IPS-11a (cell line): ENCODE data around the gene SPATA17.
"Not testable (repeated sequence)": the region's sequence is repeated elsewhere in the genome, so short reads cannot be mapped to it uniquely, and the experiment has no call there.

Source experiments
- H3K4me3 ChIP-seq: one replicate; pipeline ENCODE4 v1.5.1; 2013; ENCODE audit warnings: low read depth, low read length, control low read depth

The SPATA17 gene

GRCh38 chr1:217673387-217673786 is 42.2 kb downstream of the SPATA17 start:
- H3K4me3 ChIP-seq, result no peak overlapping the region

- no peak overlapping the region for H3K4me3 ChIP-seq
Measured at GRCh38 chr1:217674028-217674729, 43.0 kb downstream of the SPATA17 start.

DNA sequence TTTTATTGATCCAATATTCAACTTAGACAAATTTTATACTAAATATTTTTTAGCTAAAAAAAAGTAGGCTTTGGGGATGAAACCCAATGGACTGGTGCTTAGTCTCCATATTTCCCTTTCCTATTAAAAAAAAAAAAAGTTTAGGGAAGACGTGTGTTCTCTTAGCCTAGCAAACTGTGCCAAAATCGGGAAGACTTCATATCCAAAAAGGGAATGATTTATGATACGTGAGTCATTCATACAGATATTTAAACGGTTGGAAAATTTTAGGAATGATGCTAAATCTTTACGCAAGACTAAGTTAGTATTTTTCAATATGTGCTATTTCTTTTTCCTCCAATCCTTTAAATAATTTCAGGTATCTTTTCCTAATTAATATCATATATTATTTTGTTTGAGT is 50.7 kb downstream of the SPATA17 start:
- H3K4me3 ChIP-seq, result no peak overlapping the region

DNA sequence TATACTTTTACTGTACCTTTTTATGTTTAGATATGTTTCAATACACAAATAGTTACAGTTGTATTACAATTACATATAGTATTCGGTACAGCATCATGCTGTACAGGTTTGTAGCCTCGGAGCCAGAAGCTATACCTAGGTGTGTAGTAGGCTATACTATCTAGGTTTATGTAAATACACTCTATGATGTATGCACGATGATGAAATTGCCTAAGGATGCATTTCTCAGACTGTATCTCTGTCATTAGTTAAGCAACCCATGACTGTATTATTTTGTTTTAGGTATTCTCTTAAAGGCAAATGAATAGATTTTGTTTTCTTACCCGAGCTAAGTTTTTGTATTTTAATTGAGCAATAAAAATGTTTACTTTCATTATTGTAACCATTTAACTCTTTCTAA is 56.4 kb downstream of the SPATA17 start:
- no peak overlapping the region for H3K4me3 ChIP-seq

- H3K4me3 ChIP-seq, result not testable (repeated sequence)
Measured at GRCh38 chr1:217696140-217696539, 65.0 kb downstream of the SPATA17 start.

DNA sequence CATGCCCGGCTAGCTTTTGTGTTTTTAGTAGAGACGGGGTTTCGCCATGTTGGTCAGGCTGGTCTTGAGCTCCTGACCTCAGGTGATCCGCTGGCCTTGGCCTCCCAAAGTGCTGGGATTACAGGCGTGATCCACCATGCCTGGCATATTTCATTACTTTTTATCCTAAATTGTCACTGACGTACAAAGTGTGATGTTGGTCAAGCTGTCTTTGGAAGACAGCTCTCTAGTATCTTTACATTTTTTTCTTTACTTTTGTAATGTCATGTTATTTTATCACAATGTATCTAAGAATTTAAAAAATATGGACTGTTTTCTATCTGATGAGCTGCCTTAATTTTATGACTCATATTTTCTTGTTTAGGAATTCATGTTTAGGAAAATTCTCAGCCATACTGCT is 72.2 kb downstream of the SPATA17 start:
- no peak overlapping the region for H3K4me3 ChIP-seq

DNA sequence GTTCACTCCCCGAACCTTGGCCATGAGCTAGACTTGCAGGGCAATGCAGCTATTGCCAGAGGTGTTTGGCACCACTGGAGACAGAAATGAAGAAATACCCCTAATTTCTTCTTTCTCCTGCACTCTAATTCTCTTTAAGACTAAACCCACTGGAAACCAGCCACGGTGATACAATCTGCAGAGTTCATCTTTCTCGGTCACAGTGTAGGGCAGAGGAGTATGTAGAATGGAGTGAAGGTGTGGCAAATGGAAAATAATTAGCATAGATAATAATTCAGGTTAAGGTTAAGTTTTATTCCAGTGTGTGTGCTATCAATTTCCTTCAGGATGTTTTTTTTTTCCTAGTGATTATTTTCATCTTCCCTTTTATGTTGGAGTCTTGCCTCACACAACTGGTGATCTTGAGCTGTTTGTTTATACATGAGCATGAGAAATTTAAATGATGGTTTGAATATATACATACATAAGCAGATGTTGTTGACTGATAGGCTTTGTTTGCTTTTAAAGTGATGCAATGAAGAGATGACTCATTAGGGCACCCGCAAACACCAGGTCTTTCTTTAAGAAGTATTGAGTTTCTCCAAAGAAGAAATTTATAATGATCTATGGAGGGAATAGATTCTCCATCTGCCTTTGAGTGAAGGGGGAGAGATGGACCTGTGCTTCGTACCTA is 81.9 kb downstream of the SPATA17 start:
- H3K4me3 ChIP-seq, result no peak overlapping the region

GRCh38 chr1:217715681-217716080 is 84.5 kb downstream of the SPATA17 start:
- H3K4me3 ChIP-seq, result no peak overlapping the region

DNA sequence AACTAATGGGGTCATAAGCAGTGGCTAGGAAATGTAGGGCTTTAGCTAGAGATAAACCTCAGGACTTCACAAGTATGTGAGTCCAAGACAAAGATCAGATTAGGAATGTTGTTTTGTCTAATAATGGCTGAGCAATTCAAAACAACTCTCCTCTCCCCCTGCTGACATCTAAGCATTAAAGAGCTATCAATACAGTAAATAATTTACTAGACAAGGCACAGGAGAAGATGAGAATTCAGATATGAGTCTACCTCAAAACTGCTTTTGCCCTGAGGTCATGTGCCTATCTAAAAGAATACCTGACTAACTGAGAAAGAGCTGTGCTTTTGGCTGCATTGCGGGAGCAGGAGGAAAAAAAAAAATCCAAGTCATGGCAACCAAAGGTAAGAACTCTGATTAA is 86.8 kb downstream of the SPATA17 start:
- H3K4me3 ChIP-seq, result no peak overlapping the region

- no peak overlapping the region for H3K4me3 ChIP-seq
Measured at GRCh38 chr1:217718873-217719272, 87.7 kb downstream of the SPATA17 start.

DNA sequence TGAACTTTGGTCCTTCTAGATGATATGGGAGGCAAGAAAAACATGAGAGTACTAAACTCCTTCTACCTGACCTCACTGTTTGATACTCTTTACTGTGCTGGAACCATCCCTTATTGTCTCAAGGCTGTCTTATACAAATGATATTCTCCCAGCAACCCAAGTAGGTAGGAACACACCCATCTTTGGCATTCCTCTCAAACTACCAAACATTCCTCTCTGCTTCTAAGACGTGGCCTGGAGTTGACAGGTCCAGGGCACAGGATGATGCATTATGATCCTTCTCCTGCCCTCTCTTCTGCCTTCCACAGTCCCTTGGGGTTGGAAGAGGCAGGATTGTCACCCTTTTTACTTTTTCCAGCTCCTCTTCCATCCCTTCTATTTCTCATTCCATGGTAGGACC is 90.5 kb downstream of the SPATA17 start:
- H3K4me3 ChIP-seq, result no peak overlapping the region

DNA sequence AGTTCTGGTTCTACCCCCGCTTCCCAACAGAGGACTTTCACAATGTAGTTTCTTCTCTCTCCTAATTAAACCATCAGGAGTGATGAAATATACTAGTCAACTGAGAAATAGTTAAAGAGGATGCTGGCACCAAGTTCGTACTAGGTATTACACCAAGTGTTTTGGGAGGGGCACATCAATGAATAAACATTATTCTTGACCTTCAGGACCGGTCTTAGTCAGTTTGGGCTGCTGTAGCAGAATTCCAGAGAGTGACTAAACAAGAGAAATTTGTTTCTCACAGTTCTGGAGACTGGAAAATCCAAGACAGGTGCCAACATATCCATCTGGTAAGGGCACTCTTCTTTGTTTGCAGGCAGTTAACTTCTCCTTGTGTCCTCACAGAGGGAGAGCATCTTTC is 103.8 kb downstream of the SPATA17 start:
- H3K4me3 ChIP-seq, result no peak overlapping the region

DNA sequence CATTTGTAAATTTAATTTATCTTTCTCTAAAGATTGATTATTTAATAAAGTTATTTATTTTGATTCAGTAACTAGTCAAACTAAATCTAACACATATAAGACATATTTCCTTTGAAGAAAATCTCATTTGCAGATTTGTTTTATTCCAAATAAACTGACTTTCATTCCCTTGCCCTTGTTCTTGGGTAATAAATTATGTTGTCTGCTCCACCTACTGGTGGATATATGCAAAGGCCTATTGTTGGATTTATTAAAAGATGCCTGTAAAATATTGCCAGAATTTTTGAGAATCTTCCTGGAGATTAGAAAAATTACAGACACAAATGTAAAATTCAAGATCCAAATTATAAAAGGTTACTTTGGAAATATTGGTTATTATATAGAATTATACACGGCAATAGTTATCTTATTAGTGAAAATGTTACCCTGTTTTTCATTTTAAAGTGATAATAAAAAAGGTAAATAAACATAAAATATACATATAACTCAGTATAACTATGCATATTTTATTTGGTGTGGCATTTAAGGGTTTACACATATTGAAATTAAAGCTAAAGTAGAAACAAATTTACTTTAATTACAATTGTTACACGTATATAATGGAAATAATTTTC is 116.1 kb downstream of the SPATA17 start:
- H3K4me3 ChIP-seq, result no peak overlapping the region

DNA sequence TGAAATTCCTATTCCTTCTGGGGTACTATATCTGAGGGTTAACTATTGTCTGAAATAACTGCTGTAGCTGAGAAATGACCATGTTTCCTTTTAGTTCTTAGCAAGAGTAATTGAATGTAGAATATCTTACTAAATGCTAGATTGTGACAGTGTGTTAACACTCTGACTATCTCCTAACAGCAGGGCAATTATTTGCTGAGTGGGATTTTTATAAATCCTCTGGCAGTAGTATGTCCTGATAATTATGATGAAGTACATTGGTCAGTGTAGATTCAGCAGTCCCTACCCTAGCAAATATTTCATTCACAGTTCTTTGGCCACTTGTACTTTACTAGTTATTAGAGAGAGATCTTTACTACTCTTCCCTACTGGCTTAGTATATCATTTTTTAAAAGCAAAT is 138.6 kb downstream of the SPATA17 start:
- no peak overlapping the region for H3K4me3 ChIP-seq

GRCh38 chr1:217770918-217771317 is 139.8 kb downstream of the SPATA17 start:
- no peak overlapping the region for H3K4me3 ChIP-seq

DNA sequence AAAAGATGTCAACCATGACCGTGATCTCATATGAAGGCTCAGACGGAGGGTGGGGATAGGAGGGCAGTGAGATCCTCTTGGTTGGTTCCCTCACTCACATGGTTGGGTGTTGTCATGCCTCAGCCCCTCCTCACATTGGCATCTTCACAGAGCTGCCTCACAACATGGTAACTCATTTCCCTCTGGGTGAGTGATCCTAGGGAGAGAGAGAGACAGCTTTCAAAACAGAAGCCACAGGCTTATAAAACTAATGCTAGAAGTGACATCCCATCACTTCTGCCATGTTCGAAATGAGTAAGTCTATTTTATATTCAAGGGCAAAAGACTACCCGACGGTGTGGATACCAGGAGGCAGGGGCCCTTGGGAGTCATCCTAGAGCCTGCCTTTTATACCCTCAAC is 145.5 kb downstream of the SPATA17 start:
- H3K4me3 ChIP-seq, result no peak overlapping the region

DNA sequence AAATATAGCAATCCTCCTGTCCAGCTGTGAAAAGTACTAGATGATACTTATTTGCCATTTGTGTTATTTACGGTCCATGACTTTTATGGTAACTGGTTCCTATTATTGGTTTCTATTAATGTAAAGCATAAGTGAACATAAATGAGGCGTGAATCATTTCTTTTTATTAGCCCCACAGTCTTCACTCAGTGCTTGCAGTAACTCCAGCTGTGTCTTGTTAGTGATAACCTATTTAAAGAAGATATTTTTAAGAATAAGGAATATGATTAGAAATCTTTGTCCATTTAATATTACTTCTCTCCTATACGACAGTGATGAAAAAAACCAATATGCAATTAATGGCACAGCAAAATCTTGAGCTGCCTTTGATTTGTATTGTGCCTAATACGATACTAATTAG is 149.9 kb downstream of the SPATA17 start:
- no peak overlapping the region for H3K4me3 ChIP-seq

- no peak overlapping the region for H3K4me3 ChIP-seq
Measured at GRCh38 chr1:217791091-217791490, 159.9 kb downstream of the SPATA17 start.

GRCh38 chr1:217805792-217806191 is 174.6 kb downstream of the SPATA17 start:
- no peak overlapping the region for H3K4me3 ChIP-seq

GRCh38 chr1:217812175-217812574 is 181.0 kb downstream of the SPATA17 start:
- H3K4me3 ChIP-seq, result no peak overlapping the region

DNA sequence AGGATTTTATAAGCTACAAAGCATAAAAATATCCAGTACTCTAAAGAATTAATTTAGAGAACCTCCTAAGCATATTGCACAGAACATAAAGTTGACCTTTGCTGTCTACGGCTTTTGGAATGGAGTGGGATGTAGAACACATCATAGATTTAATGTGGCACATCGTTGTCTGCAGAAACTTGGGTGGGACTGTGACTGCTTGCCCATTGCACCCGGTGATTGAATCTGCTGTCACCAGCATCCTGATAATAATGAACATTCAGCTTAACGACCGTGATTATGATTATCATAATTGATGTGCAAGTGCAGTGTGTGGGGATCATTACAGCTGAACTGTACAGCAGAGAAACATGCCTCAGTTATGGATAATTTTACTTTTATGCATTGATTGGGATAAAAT is 181.9 kb downstream of the SPATA17 start:
- H3K4me3 ChIP-seq, result no peak overlapping the region

DNA sequence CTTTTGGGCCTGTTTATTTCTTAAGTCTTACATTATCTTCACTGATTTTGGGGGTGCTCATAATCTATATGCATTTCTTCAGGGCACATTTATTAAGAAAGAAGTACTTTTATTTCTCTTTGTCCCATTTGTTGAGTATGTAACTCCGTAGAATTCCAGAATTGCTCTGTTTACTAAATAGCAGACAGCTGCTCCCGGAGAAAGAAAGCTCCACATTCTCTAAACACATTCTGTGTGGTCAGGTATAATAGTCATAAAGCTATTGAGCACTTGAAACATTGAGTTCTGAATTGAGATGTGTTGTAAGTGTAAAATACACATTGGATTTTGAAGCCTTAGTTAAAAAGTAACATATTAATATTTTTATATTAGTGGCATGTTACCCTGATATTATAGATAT is 206.5 kb downstream of the SPATA17 start:
- H3K4me3 ChIP-seq, result no peak overlapping the region
